NCI-H187 (cell line): ENCODE measurements around the gene REM2.

Source experiments
- DNase-seq, 2 experiments: peaks; one replicate each; lab custom pipeline; 2025; lab: John Stamatoyannopoulos, UW

Gene REM2

DNA sequence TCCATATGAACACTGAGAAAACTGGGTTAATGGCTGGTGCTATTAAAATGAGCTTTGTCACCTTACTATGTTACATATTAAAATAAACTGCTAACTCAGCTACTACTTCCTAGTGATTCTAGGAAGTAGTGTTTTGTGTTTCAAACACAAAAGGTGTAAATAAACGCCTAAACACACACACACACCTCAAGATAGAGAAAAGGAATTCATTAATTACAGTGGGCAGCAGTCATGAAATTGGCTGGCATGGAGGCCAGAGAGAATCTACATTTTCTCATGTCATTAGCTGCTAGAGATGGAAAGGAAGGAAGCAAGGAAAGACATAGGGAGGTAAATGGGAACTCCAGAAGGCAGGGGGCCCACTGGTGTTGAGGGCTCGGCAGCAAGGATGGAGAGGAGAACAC lies 46.9 kb downstream of the REM2 start:
- DNase-seq = no peak

GRCh38 chr14:22932146-22932545 lies 49.1 kb downstream of the REM2 start:
- DNase-seq = no peak

DNA sequence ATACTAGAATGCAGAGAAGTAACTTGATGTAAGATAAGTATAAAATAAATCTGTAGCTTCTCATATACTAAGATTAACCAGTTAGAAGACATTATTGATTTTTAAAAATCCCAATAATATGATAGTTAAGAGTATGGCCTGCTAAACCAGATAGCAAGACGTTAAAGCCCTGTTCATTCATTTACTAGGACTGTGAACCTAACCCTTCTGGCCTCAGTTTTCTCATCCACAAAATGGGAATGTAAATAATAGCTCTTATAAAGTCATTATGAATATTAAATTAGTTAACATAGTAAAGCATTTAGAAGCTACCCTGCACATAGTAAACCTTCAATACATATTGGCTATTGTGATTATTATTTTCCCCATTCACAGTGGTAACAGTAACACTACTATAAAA lies 52.1 kb downstream of the REM2 start:
- no peak for DNase-seq
